ENCODE measurements around the gene HORMAD2. TPM values are rescaled to one million over a fixed set of nuclear protein-coding genes. Genes with fewer than 3 reads are reported as not detected.

Gene HORMAD2
- total RNA-seq, 1 donor from 2014 or later: not detected

- no peaks in the 10 kb centered on the region for H4K20me1 ChIP-seq (ENCODE audit: low read depth)
- no peaks in the 10 kb centered on the region for H3K9me3 Mint-ChIP-seq
- no peak overlapping the region for H3K9ac ChIP-seq
- no peaks in the 10 kb centered on the region for H3K9me3 ChIP-seq (ENCODE audit: low read depth)
- no peak for DNase-seq (ENCODE audit: low spot score)
- H3K4me3 ChIP-seq: no peak overlapping the region
- H3K4me3 Mint-ChIP-seq: no peak overlapping the region
- H3K4me1 Mint-ChIP-seq: peaks cover 6% of the 10 kb centered on the region
- H3K4me2 ChIP-seq: no peak overlapping the region
- no peaks in the 10 kb centered on the region for H3K36me3 Mint-ChIP-seq
- H3K36me3 ChIP-seq: no peaks in the 10 kb centered on the region
- H3K27ac ChIP-seq: no peak overlapping the region
- TF ChIP-seq EZH2phosphoT487 (IDR thresholded peaks at IDR 0.05) (no peak), CTCF (IDR thresholded peaks at IDR 0.05) (no peak), EZH2 (IDR thresholded peaks at IDR 0.05) (no peak)
- no peaks in the 10 kb centered on the region for H3K27me3 ChIP-seq
- H3F3A ChIP-seq (ENCODE audit: low read depth): no peaks in the 10 kb centered on the region
- no peaks in the 10 kb centered on the region for H3K4me1 ChIP-seq
- H3K79me2 ChIP-seq (ENCODE audit: low read depth): no peaks in the 10 kb centered on the region
- peak overlapping the region; percentile 66 for H2AFZ ChIP-seq (replicated peaks)
- H3K27ac Mint-ChIP-seq: no peak overlapping the region
- no peaks in the 10 kb centered on the region for H3K27me3 Mint-ChIP-seq (ENCODE audit: insufficient read depth, low read depth)
Measured at GRCh38 chr22:30121960-30122359, 41.7 kb downstream of the HORMAD2 start.

- H3K36me3 Mint-ChIP-seq: no peaks in the 10 kb centered on the region
- DNase-seq (ENCODE audit: low spot score): no peak
Measured at GRCh38 chr22:30123463-30123862, 43.2 kb downstream of the HORMAD2 start.

GRCh38 chr22:30127749-30128166 lies 47.5 kb downstream of the HORMAD2 start:
- Mint-ChIP-seq H3K4me3 (no peak overlapping the region), H3K27ac (no peak overlapping the region), H3K4me1 (no peaks in the 10 kb centered on the region), H3K36me3 (no peaks in the 10 kb centered on the region), H3K27me3 (ENCODE audit: insufficient read depth, low read depth) (no peaks in the 10 kb centered on the region), H3K9me3 (no peaks in the 10 kb centered on the region)
- TF ChIP-seq EZH2phosphoT487 (IDR thresholded peaks at IDR 0.05): no peak
- no peak for TF ChIP-seq CTCF (IDR thresholded peaks at IDR 0.05)
- TF ChIP-seq EZH2 (IDR thresholded peaks at IDR 0.05): no peak
- Histone ChIP-seq H3K27ac (no peak overlapping the region), H2AFZ (replicated peaks) (no peak overlapping the region), H3K4me3 (no peak overlapping the region), H4K20me1 (ENCODE audit: low read depth) (no peaks in the 10 kb centered on the region), H3K9ac (no peak overlapping the region), H3K27me3 (no peaks in the 10 kb centered on the region), H3K4me2 (no peak overlapping the region), H3K4me1 (no peaks in the 10 kb centered on the region), H3F3A (ENCODE audit: low read depth) (no peaks in the 10 kb centered on the region), H3K36me3 (no peaks in the 10 kb centered on the region), H3K9me3 (ENCODE audit: low read depth) (no peaks in the 10 kb centered on the region), H3K79me2 (ENCODE audit: low read depth) (no peaks in the 10 kb centered on the region)
- no peak for DNase-seq (ENCODE audit: low spot score)

More at GRCh38 chr22:30123463-30123862, 43.2 kb downstream of the HORMAD2 start:
- Histone ChIP-seq H3K9ac (no peak overlapping the region), H3K9me3 (ENCODE audit: low read depth) (no peaks in the 10 kb centered on the region), H3K27ac (no peak overlapping the region), H2AFZ (replicated peaks) (no peak overlapping the region), H3F3A (ENCODE audit: low read depth) (no peaks in the 10 kb centered on the region), H4K20me1 (ENCODE audit: low read depth) (no peaks in the 10 kb centered on the region), H3K79me2 (ENCODE audit: low read depth) (no peaks in the 10 kb centered on the region), H3K4me2 (no peak overlapping the region), H3K36me3 (no peaks in the 10 kb centered on the region), H3K4me3 (no peak overlapping the region), H3K27me3 (no peaks in the 10 kb centered on the region), H3K4me1 (no peaks in the 10 kb centered on the region)
- no peaks in the 10 kb centered on the region for H3K27me3 Mint-ChIP-seq (ENCODE audit: insufficient read depth, low read depth)
- H3K27ac Mint-ChIP-seq: no peak overlapping the region
- TF ChIP-seq CTCF (IDR thresholded peaks at IDR 0.05) (no peak), EZH2phosphoT487 (IDR thresholded peaks at IDR 0.05) (no peak), EZH2 (IDR thresholded peaks at IDR 0.05) (no peak)
- H3K4me3 Mint-ChIP-seq: no peak overlapping the region
- peaks cover 6% of the 10 kb centered on the region for H3K4me1 Mint-ChIP-seq
- H3K9me3 Mint-ChIP-seq: no peaks in the 10 kb centered on the region
